ENCODE results near the gene PSME1.

Gene PSME1

GRCh38 chr14:24147761-24148428, 11.9 kb downstream of the PSME1 start:
- DNase-seq = no peak

GRCh38 chr14:24149302-24149969, 13.4 kb downstream of the PSME1 start:
- no peak for DNase-seq

GRCh38 chr14:24150061-24150460, 14.1 kb downstream of the PSME1 start:
- no peak for DNase-seq

- no peak for DNase-seq
Observed at GRCh38 chr14:24150567-24150966, 14.6 kb downstream of the PSME1 start.

GRCh38 chr14:24150993-24151392, 15.0 kb downstream of the PSME1 start:
- no peak for DNase-seq

GRCh38 chr14:24151404-24152080, 15.5 kb downstream of the PSME1 start:
- DNase-seq = no peak

GRCh38 chr14:24155100-24155499, 19.1 kb downstream of the PSME1 start:
- DNase-seq = no peak

GRCh38 chr14:24156840-24157239, 20.8 kb downstream of the PSME1 start:
- DNase-seq = no peak

GRCh38 chr14:24157331-24157730, 21.3 kb downstream of the PSME1 start:
- no peak for DNase-seq

- DNase-seq = no peak
Observed at GRCh38 chr14:24159777-24160498, 23.9 kb downstream of the PSME1 start.

- DNase-seq = no peak
Observed at GRCh38 chr14:24160499-24160849, 24.5 kb downstream of the PSME1 start.

GRCh38 chr14:24160850-24161804, 25.1 kb downstream of the PSME1 start, which contains the start of gene IRF9:
Gene IRF9 (plus strand): TSS chr14:24161265. CDS start chr14:24162145, 880 bp downstream.
- DNase-seq = peak; percentile 95

- no peak for DNase-seq
Observed at GRCh38 chr14:24162093-24162492, 26.1 kb downstream of the PSME1 start.

- DNase-seq = no peak
Observed at GRCh38 chr14:24164518-24164991, 28.6 kb downstream of the PSME1 start.

GRCh38 chr14:24165785-24166184, 29.8 kb downstream of the PSME1 start:
- DNase-seq = no peak

GRCh38 chr14:24167469-24168114, 31.6 kb downstream of the PSME1 start:
- no peak for DNase-seq

- DNase-seq = peak; percentile 34
Observed at GRCh38 chr14:24171422-24172260, 35.6 kb downstream of the PSME1 start, which contains the start of gene REC8. Gene REC8 (plus strand): TSS chr14:24172080. CDS start chr14:24172553, 473 bp downstream.

GRCh38 chr14:24172261-24172860, 36.4 kb downstream of the PSME1 start:
- DNase-seq = no peak

- no peak for DNase-seq
Observed at GRCh38 chr14:24172871-24173281, 36.9 kb downstream of the PSME1 start.

- no peak for DNase-seq
Observed at GRCh38 chr14:24176599-24176998, 40.6 kb downstream of the PSME1 start.
